Astrocyte of the cerebellum (primary cell): ENCODE measurements around the gene RNF224.

Experiments used
- DNase-seq: peaks from one replicate; pipeline ENCODE4 v3.0.0-alpha.2; 2011; ENCODE audit warnings: low read depth
- H3K4me3 ChIP-seq: 2 replicates; pipeline ENCODE4 v1.5.1; 2011; ENCODE audit warnings: mild to moderate bottlenecking, low read depth, low read length, moderate library complexity
- in situ Hi-C: cut with HindIII; loops from 2 replicates; pipeline ENCODE4 v1.10.0; 2017; ENCODE audit warnings: low sequenced_read_pairs
- TF ChIP-seq, protein P1 (sequence below): IDR thresholded peaks from 2 replicates; pipeline ENCODE4 v1.5.1; 2012; ENCODE audit warnings: low read length, low read depth, moderate library complexity, mild to moderate bottlenecking; ENCODE audit errors: missing control alignments

RNF224 gene

DNA sequence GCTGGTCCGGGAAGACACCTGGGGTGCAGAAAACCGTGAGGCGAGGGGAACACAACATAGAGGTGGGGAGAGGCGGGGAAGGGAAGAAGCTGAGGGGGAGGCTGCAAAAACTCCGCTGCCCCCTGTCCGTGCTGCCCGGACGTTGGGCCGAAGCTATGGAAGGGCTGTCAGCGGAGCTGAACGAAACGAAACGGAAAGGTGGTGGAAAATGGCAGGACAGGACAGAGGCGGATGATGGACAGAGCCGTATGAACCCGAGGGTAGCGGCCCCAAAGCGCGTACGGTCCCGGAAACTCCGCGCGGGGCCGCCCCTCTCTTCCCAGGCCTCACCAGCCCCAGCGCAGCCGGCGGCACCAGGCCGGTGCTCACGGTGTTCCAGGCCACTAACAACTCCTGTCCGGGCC lies 39.2 kb upstream of the RNF224 start:
- H3K4me3 ChIP-seq = peak overlapping the region; percentile 93
- TF ChIP-seq, protein P1, sequence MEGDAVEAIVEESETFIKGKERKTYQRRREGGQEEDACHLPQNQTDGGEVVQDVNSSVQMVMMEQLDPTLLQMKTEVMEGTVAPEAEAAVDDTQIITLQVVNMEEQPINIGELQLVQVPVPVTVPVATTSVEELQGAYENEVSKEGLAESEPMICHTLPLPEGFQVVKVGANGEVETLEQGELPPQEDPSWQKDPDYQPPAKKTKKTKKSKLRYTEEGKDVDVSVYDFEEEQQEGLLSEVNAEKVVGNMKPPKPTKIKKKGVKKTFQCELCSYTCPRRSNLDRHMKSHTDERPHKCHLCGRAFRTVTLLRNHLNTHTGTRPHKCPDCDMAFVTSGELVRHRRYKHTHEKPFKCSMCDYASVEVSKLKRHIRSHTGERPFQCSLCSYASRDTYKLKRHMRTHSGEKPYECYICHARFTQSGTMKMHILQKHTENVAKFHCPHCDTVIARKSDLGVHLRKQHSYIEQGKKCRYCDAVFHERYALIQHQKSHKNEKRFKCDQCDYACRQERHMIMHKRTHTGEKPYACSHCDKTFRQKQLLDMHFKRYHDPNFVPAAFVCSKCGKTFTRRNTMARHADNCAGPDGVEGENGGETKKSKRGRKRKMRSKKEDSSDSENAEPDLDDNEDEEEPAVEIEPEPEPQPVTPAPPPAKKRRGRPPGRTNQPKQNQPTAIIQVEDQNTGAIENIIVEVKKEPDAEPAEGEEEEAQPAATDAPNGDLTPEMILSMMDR = no peak
- DNase-seq = no peak
- in situ Hi-C loops = no loop called here

DNA sequence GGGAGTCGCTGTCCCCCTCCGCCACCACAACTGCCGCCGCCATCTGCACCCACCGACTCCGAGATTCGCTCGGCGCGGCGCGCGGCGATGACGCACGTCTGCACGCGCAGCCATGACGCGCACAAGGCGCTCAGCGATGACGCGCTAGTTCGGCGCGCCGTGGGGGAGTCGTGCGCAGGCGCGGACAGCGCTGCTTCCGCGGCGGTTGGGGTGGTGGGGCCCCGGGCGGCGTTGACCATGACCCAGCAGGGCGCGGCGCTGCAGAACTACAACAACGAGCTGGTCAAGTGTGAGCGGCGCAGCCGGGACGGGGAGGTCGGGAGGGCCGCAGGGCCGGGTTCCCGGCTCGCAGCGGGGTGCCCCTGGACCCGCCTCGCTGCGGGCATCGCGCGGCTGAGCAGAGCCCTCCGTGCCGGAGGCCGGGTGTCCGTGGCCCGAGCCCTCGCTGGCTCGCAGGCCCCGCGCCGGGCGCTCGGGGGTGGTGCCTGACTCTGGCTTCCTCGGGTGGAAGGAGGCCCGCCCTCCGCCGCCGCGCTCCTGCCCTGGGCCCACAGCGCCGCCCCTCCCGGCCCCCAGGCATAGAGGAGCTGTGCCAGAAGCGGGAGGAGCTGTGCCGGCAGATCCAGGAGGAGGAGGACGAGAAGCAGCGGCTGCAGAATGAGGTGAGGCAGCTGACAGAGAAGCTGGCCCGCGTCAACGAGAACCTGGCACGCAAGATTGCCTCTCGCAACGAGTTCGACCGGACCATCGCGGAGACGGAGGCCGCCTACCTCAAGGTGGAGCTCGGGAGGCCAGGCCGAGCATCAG lies 38.6 kb upstream of the RNF224 start, which contains the start of the genes ANAPC2 and SSNA1:
Gene ANAPC2 (minus strand): TSS at position 71 of the 807 bp plus-strand sequence. CDS start 28 bp downstream, at position 43.
Gene SSNA1 (plus strand): TSS at position 187 of the 807 bp plus-strand sequence. CDS start 51 bp downstream, at position 238.
- H3K4me3 ChIP-seq = peak within 1 kb of the TSS; percentile 93
- in situ Hi-C loops = no loop called here
- DNase-seq = peak; percentile 82
- TF ChIP-seq, protein P1 = peak; percentile 60

DNA sequence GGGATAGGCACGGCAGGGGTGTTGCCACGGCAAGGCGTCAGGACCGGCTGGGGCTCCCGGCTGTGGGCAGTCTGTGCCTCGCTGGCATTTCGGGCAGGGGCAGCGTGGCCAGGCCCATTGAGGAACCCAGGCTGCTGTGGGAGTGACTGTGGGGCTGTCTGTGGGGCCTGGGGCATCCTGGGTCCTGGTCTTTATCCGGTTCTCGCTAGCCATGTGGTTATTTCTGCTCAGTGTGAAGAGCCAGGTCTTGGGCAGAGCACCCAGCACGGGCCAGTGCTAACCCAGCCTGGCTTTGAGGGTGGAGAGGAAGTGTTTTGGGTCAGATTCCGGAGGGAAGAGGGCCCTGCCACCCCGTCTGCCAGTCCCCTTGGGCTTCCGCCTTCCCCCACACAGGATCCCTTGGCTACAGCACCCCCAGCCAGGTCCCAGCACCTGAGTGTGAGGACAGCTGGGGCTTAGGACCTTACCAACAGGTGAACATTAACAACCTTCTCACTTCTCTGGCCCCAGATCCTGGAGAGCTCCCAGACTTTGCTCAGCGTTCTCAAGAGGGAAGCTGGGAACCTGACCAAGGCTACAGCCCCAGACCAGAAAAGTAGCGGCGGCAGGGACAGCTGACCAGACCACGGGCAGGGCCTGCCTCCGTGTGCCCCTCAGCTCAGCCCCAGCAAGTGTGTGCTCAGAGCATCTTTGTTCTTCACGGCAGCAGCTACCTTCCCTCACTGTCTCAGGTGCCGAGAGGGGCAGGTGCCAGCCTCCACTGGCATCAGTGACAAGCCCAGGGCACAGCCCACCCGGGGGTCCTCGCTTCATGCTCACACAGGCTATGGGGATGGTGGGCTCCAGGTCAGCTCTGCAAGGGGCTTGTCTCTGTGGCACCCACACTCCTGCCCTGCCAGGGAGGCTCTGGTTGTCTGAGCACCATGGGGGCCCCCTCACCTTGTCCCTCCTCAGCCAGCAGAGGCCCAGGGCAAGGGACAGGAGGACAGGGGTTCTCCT lies 37.7 kb upstream of the RNF224 start:
- H3K4me3 ChIP-seq = peak overlapping the region; percentile 93
- in situ Hi-C loops = no loop called here
- no peak for DNase-seq
- TF ChIP-seq, protein P1 = no peak

DNA sequence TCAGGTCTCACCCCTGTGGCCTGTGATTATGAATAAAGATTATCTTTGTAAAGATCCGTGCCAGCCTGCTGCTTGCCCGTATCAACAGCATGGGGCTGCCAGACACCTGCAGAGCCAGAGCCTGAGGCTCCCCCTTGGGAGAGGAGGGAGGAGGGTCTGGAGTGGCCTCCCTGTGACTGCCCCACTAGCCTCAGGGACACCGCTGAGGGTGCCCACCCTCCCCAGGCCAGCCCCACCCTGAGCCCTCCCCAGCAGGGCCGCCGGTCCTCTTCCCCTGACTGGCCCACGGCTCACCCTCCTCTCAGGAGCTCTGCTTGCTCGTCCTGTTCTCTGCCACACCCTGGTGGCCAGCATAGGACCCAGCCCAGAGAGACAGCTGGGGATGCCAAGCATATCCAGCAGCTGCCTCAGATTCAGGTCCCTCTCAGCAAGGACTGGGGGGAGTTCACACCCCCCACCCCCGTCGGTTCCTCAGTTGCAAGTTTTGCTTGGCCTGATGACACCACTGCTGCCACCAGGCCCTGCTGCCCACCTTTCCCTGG lies 36.9 kb upstream of the RNF224 start:
- in situ Hi-C loops = no loop called here
- no peak for DNase-seq
- no peak overlapping the region for H3K4me3 ChIP-seq
- TF ChIP-seq, protein P1 = no peak

DNA sequence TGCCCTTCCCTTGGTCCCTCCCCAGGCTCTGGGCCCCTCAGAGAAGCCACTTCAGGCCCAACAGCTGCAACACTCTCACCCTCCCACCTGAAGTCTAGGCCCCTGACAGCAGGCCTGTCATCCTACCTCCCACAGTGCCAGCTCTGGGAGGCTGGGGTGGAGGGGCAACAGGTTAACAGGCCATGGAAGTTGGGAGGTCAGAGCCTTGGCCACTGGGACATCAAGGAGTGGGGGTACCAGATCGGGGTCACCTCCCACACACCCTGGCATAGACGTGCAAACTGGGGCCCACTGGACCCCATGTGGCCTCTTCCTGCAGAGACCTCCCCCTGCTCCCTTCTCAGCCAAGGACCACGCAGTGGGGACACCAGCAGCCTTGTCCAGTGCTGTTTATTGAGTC lies 36.1 kb upstream of the RNF224 start:
- TF ChIP-seq, protein P1 = no peak
- in situ Hi-C loops = no loop called here
- no peak overlapping the region for H3K4me3 ChIP-seq
- no peak for DNase-seq

DNA sequence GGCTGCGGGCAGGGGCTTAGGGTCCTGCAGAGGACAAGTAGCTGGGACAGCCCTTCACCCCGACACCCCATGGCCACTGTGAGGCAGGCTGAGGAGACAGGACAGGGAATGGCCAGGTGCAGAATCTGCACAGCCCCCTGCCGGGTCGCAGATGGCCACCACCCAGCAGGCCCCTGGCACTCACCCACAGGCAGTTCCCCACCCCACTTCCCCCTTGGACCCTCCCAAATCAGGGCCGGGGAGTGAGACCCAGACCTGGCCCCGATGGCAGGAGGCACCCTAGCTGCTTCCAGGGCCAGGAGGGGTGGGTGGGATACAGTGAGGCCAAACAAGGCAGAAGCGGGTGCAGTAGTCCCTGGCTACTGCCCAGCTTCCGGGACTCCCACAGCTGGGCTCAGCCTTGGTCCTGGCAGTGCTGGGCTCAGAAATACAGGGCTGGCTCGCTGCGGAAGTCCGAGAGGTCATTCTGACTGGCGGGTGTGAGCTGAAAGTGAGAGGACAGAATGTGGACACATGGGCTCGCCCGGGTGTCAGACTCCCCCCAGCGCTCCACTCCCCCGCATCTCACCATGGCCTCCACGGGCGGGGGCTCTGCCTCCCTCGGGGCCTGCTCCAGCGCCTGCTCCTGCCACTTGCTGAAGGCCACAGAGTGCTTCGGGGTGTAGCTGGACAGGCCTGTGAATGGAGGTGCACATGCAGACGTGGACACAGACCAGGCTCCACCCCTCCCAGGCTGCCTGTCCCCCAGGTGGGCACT lies 35.4 kb upstream of the RNF224 start:
- TF ChIP-seq, protein P1 = no peak
- in situ Hi-C loops = no loop called here
- no peak for DNase-seq
- H3K4me3 ChIP-seq = no peak overlapping the region
